K562 (cell line): ENCODE measurements around the gene FSTL4. TPM values are rescaled to one million over a fixed set of nuclear protein-coding genes. Genes with fewer than 3 reads are reported as not detected.

Experiments
- ATAC-seq: fragments of 200-7000 bp; cut with Tn5 transposase; 3 replicates; pipeline ENCODE4 v1.9.1; 2020; ENCODE audit warnings: moderate library complexity
- BruUV-seq: library from RNA; stranded (reverse); fragments of 400-500 nt; replicated peaks from 2 replicates; lab custom pipeline; 2021; lab: Mats Ljungman, UMichigan
- CTCF ChIA-PET: fragments of 300-600 bp; formaldehyde crosslinking; extraction: SDS; loops from one replicate; lab custom pipeline; 2021; ENCODE audit warnings: low intra/inter-chr PET ratio; lab: Yijun Ruan, JAX
- POLR2A ChIA-PET: fragments of 300-600, 350-650 bp; sonication (Branson Sonifier 250); formaldehyde crosslinking; extraction: SDS; loops from one replicate; lab custom pipeline; 2021; ENCODE audit warnings: antibody characterized with exemption, inconsistent platforms; lab: Yijun Ruan, JAX
- DNase-seq, 4 experiments: peaks; one replicate each; pipeline versions ENCODE4 v3.0.0 to v3.0.0-alpha.2; 2011 to 2018; ENCODE audit warnings: low spot score in 3 of 4, mixed read lengths in 3 of 4; ENCODE audit errors: extremely low read depth in 1 of 4
- FAIRE-seq: peaks from 2 replicates; lab custom pipeline; 2011; peaks lifted over from hg19 to GRCh38; lab: Jason Lieb, UNC
- H2AFZ ChIP-seq: 2 replicates; pipeline ENCODE4 v1.6.0; 2011; ENCODE audit warnings: low read depth, low read length, control low read depth, inconsistent platforms
- H3K27ac ChIP-seq: fragments of 200-600 bp; 3 replicates; pipeline ENCODE4 v1.8.0; 2011; ENCODE audit warnings: low read depth, mild to moderate bottlenecking, control low read depth, inconsistent platforms, low read length, moderate library complexity, mixed read lengths; ENCODE audit errors: extremely low read depth
- H3K27me3 ChIP-seq, 2 experiments: fragments of 300-600 bp in 1 of 2; 2 replicates in 1 of 2; 3 replicates in 1 of 2; pipeline versions ENCODE4 v1.6.0 to v1.8.0; 2011; ENCODE audit warnings: inconsistent platforms in 2 of 2, low read length in 2 of 2, mild to moderate bottlenecking in 1 of 2, mixed read lengths in 1 of 2, moderate library complexity in 1 of 2; ENCODE audit not compliant: control insufficient read depth in 2 of 2, insufficient read depth in 2 of 2
- H3K36me3 ChIP-seq: fragments of 300-600 bp; 3 replicates; pipeline ENCODE4 v1.8.0; 2011; ENCODE audit warnings: mild to moderate bottlenecking, low read length, inconsistent platforms; ENCODE audit not compliant: control insufficient read depth, insufficient read depth
- H3K4me1 ChIP-seq, 2 experiments: fragments of 200-600 bp in 1 of 2; replicated peaks in 1 of 2; 2 replicates in 1 of 2; 3 replicates in 1 of 2; pipeline versions ENCODE4 v1.5.1 to v1.8.0; 2011; ENCODE audit warnings: inconsistent platforms in 2 of 2, low read length in 2 of 2, mild to moderate bottlenecking in 1 of 2, mixed read lengths in 1 of 2, moderate library complexity in 1 of 2; ENCODE audit not compliant: control insufficient read depth in 2 of 2, insufficient read depth in 2 of 2
- H3K4me2 ChIP-seq: 2 replicates; pipeline ENCODE4 v1.6.1; 2011; ENCODE audit warnings: low read length, control low read depth, inconsistent platforms, mixed read lengths; ENCODE audit not compliant: insufficient read depth
- H3K4me3 ChIP-seq: fragments of 200-600 bp; sonication (generic), shearing (Covaris generic); 2 replicates; pipeline ENCODE4 v1.5.1; 2016; ENCODE audit warnings: control low read depth, inconsistent platforms
- H3K79me2 ChIP-seq: fragments of 200-600 bp; 3 replicates; pipeline ENCODE4 v1.8.0; 2011; ENCODE audit warnings: low read length, inconsistent platforms; ENCODE audit not compliant: control insufficient read depth, insufficient read depth
- H3K9ac ChIP-seq, 2 experiments: 2 replicates each; pipeline versions ENCODE4 v1.6.0 to v1.6.1; 2011; ENCODE audit warnings: low read depth in 2 of 2, low read length in 2 of 2, control low read depth in 1 of 2, inconsistent platforms in 1 of 2, mild to moderate bottlenecking in 1 of 2, mixed read lengths in 1 of 2; ENCODE audit not compliant: insufficient read depth in 1 of 2
- H3K9me1 ChIP-seq: one replicate; pipeline ENCODE4 v1.6.0; 2011; ENCODE audit warnings: inconsistent platforms, mild to moderate bottlenecking, low read length, moderate library complexity; ENCODE audit not compliant: control insufficient read depth, insufficient read depth
- H3K9me3 ChIP-seq: replicated peaks from 2 replicates; pipeline ENCODE4 v1.5.1; 2011; ENCODE audit warnings: low read depth, low read length, inconsistent platforms; ENCODE audit not compliant: control insufficient read depth, insufficient read depth
- H4K20me1 ChIP-seq: replicated peaks from 2 replicates; pipeline ENCODE4 v1.6.1; 2011; ENCODE audit warnings: low read length, inconsistent platforms, mixed read lengths; ENCODE audit not compliant: control insufficient read depth, insufficient read depth
- AFF1 ChIP-seq, 2 experiments: fragments of 450-650 bp; IDR thresholded peaks; 2 replicates each; pipeline ENCODE4 v1.6.1; 2018; ENCODE audit warnings: mild to moderate bottlenecking in 2 of 2, low read depth in 1 of 2; ENCODE audit not compliant: partially characterized antibody in 2 of 2
- CGGBP1 ChIP-seq: fragments of 250-450 bp; sonication (Bioruptor Pico); IDR thresholded peaks from 2 replicates; pipeline ENCODE4 v1.9.0; 2021; ENCODE audit warnings: mild to moderate bottlenecking
- DMBX1 ChIP-seq: fragments of 250-450 bp; sonication (Bioruptor Pico); IDR thresholded peaks from 2 replicates; pipeline ENCODE4 v1.8.0; 2022; ENCODE audit warnings: inconsistent platforms, mild to moderate bottlenecking, moderate library complexity, borderline replicate concordance
- HNRNPH1 ChIP-seq: fragments of 200-400 bp; formaldehyde crosslinking; optimal IDR thresholded peaks from 2 replicates; pipeline ENCODE3; 2017; ENCODE audit warnings: low read depth, mild to moderate bottlenecking, low read length, moderate library complexity
- IRF1 ChIP-seq: sonication (generic); formaldehyde crosslinking; IDR thresholded peaks from 2 replicates; pipeline ENCODE4 v1.8.0; 2022; ENCODE audit warnings: missing genetic modification reagents, mild to moderate bottlenecking, borderline replicate concordance
- NFIX ChIP-seq: fragments of 250-450 bp; sonication (Bioruptor Pico); IDR thresholded peaks from 2 replicates; pipeline ENCODE4 v1.4.0; 2020; ENCODE audit warnings: low read depth, mild to moderate bottlenecking, moderate library complexity
- RCOR1 ChIP-seq, 2 experiments: IDR thresholded peaks; 2 replicates each; pipeline ENCODE4 v1.6.1; 2012; ENCODE audit warnings: low read depth in 2 of 2, low read length in 2 of 2, borderline replicate concordance in 1 of 2, improper control_type of control experiment in 1 of 2
- SNIP1 ChIP-seq: fragments of 450-650 bp; IDR thresholded peaks from 2 replicates; pipeline ENCODE4 v1.7.1; 2017; ENCODE audit warnings: low read depth, mild to moderate bottlenecking
- ZNF134 ChIP-seq: fragments of 250-450 bp; sonication (Bioruptor Pico); conservative IDR thresholded peaks from 2 replicates; pipeline ENCODE4 v1.4.0; 2020
- ZNF41 ChIP-seq: fragments of 250-450 bp; sonication (Bioruptor Pico); conservative IDR thresholded peaks from 2 replicates; pipeline ENCODE4 v1.4.0; 2020; ENCODE audit warnings: mild to moderate bottlenecking
- WGBS: fragments of 100-300 bp; shearing (Covaris generic); methylation state at CpG from one replicate; pipeline ENCODE4 v1.1.6; 2016; ENCODE audit warnings: low coverage, mixed read lengths; ENCODE audit not compliant: insufficient coverage; ENCODE audit errors: missing lambda C conversion rate; 5-methylcytosine and 5-hydroxymethylcytosine counted together
- in situ Hi-C: fragments of 300-500 bp; cut with MboI; formaldehyde crosslinking; loops from 4 replicates; pipeline ENCODE4 v1.15.0; 2018; ENCODE audit warnings: inconsistent platforms, mixed read lengths
- intact Hi-C: fragments of 100-400 bp; cut with micrococcal nuclease; formaldehyde crosslinking; loops from 2 replicates; pipeline ENCODE4 v1.14.2; 2022
- polyA plus RNA-seq, 8 experiments: library from polyadenylated mRNA; depleted of rRNA in 4 of 8; stranded (reverse) in 5 of 8; unstranded in 3 of 8; fragments of >200 nt; fragmentation: Nextera tagmentation in 2 of 8; fragmentation: Illumina TruSeq in 1 of 8; extraction: Ambion mirVana in 2 of 8; extraction: Trizol in 1 of 8; gene quantifications; 2 replicates each; pipeline versions ENCODE4 v1.2.1 to v1.2.3, GENCODE V29; 2011 to 2014; ENCODE audit warnings: inconsistent platforms in 1 of 8, missing spikeins in 1 of 8
- total RNA-seq, 7 experiments: library from RNA; depleted of rRNA in 6 of 7; stranded (reverse); fragments of >200 nt in 6 of 7; fragmentation: Illumina TruSeq in 2 of 7; extraction: Trizol in 2 of 7; gene quantifications; 2 replicates each; pipeline versions ENCODE4 v1.2.1 to v1.2.3, GENCODE V29; 2011 to 2021; ENCODE audit warnings: low replicate concordance in 1 of 7
- TF ChIP-seq, protein P1 (sequence below): fragments of 450-650 bp; IDR thresholded peaks from 2 replicates; pipeline ENCODE4 v1.6.1; 2017; ENCODE audit warnings: antibody characterized with exemption
- TF ChIP-seq, protein P2 (sequence below): sonication (generic); formaldehyde crosslinking; IDR thresholded peaks from 2 replicates; pipeline ENCODE4 v1.8.0; 2023; ENCODE audit warnings: mild to moderate bottlenecking, missing genetic modification reagents

Gene FSTL4
- total and polyA plus RNA-seq, 9 of the 15 experiments (the other 6 are each of a cell fraction or from before 2014, with no cell fraction given), result 0.08 to 0.18 (median 0.10) TPM; not detected in 5

GRCh38 chr5:133528841-133529240, 83.5 kb downstream of the FSTL4 start (continued):
- TF ChIP-seq, protein P1, sequence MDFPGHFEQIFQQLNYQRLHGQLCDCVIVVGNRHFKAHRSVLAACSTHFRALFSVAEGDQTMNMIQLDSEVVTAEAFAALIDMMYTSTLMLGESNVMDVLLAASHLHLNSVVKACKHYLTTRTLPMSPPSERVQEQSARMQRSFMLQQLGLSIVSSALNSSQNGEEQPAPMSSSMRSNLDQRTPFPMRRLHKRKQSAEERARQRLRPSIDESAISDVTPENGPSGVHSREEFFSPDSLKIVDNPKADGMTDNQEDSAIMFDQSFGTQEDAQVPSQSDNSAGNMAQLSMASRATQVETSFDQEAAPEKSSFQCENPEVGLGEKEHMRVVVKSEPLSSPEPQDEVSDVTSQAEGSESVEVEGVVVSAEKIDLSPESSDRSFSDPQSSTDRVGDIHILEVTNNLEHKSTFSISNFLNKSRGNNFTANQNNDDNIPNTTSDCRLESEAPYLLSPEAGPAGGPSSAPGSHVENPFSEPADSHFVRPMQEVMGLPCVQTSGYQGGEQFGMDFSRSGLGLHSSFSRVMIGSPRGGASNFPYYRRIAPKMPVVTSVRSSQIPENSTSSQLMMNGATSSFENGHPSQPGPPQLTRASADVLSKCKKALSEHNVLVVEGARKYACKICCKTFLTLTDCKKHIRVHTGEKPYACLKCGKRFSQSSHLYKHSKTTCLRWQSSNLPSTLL, result no peak
- TF ChIP-seq SNIP1 (no peak), ZNF41 (CRISPR knock-in tag) (no peak)

DNA sequence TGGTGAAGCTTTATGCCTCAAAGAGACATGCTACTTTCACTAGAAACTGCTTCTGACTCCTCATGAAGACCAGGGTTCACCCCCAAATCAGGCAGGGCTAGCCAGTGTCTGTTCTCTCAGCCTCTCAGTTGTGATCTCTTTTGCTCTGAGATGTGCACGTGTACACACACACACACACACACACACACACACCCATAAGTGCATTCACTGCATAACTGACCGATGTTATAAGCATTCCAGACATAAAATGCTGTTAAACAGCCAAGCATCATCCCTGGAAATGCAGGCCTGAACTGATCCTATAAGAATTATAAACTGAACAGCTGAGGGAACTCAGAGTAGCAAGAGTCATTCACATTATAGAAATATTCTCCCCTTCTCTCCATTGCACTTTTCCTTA, 85.0 kb downstream of the FSTL4 start:
- POLR2A ChIA-PET, result interaction anchor here (2.3 kb wide), 1 partner anchor 17 kb away, joined by 8 read pairs; no protein-coding TSS in a partner anchor
- DNase-seq (no peak), FAIRE-seq (no peak), ATAC-seq (no peak)
- Histone ChIP-seq H3K4me2 (no peak overlapping the region), H3K4me1 (peaks cover 3% of the 10 kb centered on the region in 2 experiments; a peak in 2 of 5 replicates), H4K20me1 (0 out of 2 replicates have a peak, but pooled peaks cover 5% of the 10 kb centered on the region), H3K4me3 (no peak overlapping the region), H3K9ac (no peak overlapping the region), H3K79me2 (no peaks in the 10 kb centered on the region), H3K27ac (no peak overlapping the region), H3K36me3 (no peaks in the 10 kb centered on the region), H3K27me3 (peaks cover 14 to 58% of the 10 kb centered on the region in 2 experiments; a peak in 4 of 5 replicates), H3K9me1 (no peaks in the 10 kb centered on the region), H3K9me3 (no peaks in the 10 kb centered on the region), H2AFZ (no peak overlapping the region)
- CTCF ChIA-PET, result no interaction called here
- intact Hi-C loops, result no loop called here
- no TSS peak for BruUV-seq
- WGBS, result 0% methylated on average over 2 of the region's 2 CpGs
- in situ Hi-C loops, result no loop called here
- TF ChIP-seq DMBX1 (CRISPR knock-in tag) (no peak), CGGBP1 (CRISPR knock-in tag) (no peak), IRF1 (no peak), AFF1 (IDR thresholded peaks at IDR 0.05; ENCODE audit: low read depth in 1 of 2, partially characterized antibody in 2 of 2) (no peak), ZNF134 (no peak), NFIX (CRISPR knock-in tag) (no peak), RCOR1 (IDR thresholded peaks at IDR 0.05; ENCODE audit: borderline replicate concordance in 1 of 2, low read depth in 2 of 2, low read length in 2 of 2) (no peak), HNRNPH1 (no peak)
- TF ChIP-seq, protein P2, sequence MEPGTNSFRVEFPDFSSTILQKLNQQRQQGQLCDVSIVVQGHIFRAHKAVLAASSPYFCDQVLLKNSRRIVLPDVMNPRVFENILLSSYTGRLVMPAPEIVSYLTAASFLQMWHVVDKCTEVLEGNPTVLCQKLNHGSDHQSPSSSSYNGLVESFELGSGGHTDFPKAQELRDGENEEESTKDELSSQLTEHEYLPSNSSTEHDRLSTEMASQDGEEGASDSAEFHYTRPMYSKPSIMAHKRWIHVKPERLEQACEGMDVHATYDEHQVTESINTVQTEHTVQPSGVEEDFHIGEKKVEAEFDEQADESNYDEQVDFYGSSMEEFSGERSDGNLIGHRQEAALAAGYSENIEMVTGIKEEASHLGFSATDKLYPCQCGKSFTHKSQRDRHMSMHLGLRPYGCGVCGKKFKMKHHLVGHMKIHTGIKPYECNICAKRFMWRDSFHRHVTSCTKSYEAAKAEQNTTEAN (CRISPR knock-in tag), result no peak
